ENCODE measurements around the gene PPL.

DNA sequence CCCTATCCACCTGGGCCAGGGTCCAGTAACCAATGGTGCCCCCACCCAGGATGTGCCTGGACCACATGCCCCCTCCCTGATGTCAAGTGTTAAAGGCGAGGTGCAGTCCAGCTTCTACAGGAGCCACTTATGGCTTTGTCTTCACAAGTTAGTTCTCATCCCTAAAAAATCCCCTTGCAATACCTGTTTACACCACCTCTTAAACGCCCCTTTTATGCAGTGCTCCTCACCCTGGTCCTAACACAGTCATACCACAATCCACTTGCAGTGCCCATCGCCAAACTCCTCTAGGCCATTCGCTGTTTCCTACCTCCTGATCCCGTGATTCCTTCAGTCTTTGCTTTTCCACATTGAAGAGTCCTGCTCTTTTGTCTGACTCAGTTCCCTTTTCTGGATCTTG is 97.0 kb downstream of the PPL start:
- TF ChIP-seq, protein P1, sequence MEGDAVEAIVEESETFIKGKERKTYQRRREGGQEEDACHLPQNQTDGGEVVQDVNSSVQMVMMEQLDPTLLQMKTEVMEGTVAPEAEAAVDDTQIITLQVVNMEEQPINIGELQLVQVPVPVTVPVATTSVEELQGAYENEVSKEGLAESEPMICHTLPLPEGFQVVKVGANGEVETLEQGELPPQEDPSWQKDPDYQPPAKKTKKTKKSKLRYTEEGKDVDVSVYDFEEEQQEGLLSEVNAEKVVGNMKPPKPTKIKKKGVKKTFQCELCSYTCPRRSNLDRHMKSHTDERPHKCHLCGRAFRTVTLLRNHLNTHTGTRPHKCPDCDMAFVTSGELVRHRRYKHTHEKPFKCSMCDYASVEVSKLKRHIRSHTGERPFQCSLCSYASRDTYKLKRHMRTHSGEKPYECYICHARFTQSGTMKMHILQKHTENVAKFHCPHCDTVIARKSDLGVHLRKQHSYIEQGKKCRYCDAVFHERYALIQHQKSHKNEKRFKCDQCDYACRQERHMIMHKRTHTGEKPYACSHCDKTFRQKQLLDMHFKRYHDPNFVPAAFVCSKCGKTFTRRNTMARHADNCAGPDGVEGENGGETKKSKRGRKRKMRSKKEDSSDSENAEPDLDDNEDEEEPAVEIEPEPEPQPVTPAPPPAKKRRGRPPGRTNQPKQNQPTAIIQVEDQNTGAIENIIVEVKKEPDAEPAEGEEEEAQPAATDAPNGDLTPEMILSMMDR (IDR thresholded peaks at IDR 0.05) = no peak
- no peak for TF ChIP-seq POLR2A (IDR thresholded peaks at IDR 0.05)
